ENCODE measurements around the gene UBA6.

DNA sequence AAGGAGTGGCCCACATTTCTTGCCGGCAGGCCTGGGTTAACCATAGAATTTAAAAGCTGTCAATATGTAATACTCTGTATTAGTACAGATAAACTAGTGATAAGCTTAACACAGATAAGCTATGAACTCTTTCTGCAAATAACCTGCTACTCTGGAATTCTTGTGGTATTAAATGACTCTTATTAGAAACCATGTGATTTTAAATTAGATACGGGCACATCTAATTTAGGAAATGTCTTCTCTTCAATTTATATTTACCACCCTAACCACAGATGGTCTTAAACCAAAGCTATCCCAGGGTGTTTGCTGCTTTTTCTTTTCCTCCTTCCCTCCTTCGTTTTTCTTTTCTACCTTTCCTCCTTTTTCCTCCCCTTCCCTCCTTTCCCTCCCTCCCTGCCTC is 48.3 kb upstream of the UBA6 start:
- TF ChIP-seq, protein P1, sequence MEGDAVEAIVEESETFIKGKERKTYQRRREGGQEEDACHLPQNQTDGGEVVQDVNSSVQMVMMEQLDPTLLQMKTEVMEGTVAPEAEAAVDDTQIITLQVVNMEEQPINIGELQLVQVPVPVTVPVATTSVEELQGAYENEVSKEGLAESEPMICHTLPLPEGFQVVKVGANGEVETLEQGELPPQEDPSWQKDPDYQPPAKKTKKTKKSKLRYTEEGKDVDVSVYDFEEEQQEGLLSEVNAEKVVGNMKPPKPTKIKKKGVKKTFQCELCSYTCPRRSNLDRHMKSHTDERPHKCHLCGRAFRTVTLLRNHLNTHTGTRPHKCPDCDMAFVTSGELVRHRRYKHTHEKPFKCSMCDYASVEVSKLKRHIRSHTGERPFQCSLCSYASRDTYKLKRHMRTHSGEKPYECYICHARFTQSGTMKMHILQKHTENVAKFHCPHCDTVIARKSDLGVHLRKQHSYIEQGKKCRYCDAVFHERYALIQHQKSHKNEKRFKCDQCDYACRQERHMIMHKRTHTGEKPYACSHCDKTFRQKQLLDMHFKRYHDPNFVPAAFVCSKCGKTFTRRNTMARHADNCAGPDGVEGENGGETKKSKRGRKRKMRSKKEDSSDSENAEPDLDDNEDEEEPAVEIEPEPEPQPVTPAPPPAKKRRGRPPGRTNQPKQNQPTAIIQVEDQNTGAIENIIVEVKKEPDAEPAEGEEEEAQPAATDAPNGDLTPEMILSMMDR (IDR thresholded peaks at IDR 0.05; ENCODE audit: low read depth, low read length, poor library complexity, severe bottlenecking), result no peak
- no peak for TF ChIP-seq EZH2phosphoT487 (IDR thresholded peaks at IDR 0.05; ENCODE audit: borderline replicate concordance, low read length)

Measured in DOHH2 (cell line).